ENCODE data around the gene ADGRL2. TPM values are rescaled to one million over a fixed set of nuclear protein-coding genes. Genes with fewer than 3 reads are reported as not detected.

ADGRL2 gene
- total RNA-seq, 1 donor from 2014 or later: 48.9 TPM

DNA sequence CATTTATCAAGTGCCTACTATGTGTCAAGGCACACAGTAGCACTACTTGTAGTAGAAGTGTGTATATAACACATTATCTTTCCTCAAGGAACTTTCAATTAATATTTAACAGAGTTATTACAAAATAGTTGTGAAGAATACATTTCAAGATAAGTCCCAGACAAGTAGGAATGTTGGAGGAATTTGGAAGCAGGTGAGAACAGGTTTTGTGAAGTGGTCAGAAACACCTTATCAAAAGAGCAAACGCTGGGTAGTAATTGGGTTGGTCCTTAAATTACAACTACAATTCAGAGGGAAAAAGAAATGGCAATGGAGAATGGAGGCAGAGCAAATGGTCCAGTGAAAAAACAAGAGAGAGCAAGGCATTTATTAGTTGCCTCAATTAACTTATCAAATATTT, 218.8 kb downstream of the ADGRL2 start:
- TF ChIP-seq CTCF (IDR thresholded peaks at IDR 0.05): no peak
- intact Hi-C loops (cut with DNase I): no loop called here
- Histone ChIP-seq H3K4me1 (no peaks in the 10 kb centered on the region), H3K27me3 (no peaks in the 10 kb centered on the region), H3K9me3 (no peaks in the 10 kb centered on the region), H3K4me3 (no peak overlapping the region), H3K27ac (no peak overlapping the region), H3K36me3 (no peaks in the 10 kb centered on the region)
- no peak for DNase-seq (ENCODE audit: low spot score in 2 of 2)

DNA sequence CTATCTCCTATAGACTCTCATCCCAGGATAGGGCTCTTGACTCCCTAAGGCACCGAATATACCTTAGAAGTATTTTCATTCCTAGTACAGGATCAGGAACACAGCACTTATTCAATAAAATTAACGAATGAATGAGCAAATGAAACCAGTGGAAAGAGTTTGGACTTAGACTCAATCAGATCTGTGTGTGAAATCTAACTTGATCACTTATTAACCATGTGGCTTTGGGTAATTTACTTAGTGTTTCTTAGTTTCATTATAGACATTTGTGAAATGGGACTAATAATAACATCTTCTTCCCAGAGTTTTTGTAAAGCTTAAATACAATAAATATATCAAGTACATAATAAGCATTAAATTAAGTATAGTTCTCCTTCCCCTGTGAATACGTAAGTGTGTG, 230.1 kb downstream of the ADGRL2 start:
- H3K36me3 ChIP-seq: no peaks in the 10 kb centered on the region
- no peaks in the 10 kb centered on the region for H3K9me3 ChIP-seq
- TF ChIP-seq CTCF (IDR thresholded peaks at IDR 0.05): no peak
- no peaks in the 10 kb centered on the region for H3K27me3 ChIP-seq
- H3K4me3 ChIP-seq: no peak overlapping the region
- H3K27ac ChIP-seq: no peak overlapping the region
- intact Hi-C loops (cut with DNase I): no loop called here
- DNase-seq (ENCODE audit: low spot score in 2 of 2): no peak
- H3K4me1 ChIP-seq: no peaks in the 10 kb centered on the region

- no peak for TF ChIP-seq CTCF (IDR thresholded peaks at IDR 0.05)
- H3K4me3 ChIP-seq: no peak overlapping the region
- DNase-seq (ENCODE audit: low spot score in 2 of 2): no peak
- no peaks in the 10 kb centered on the region for H3K27me3 ChIP-seq
- no peaks in the 10 kb centered on the region for H3K36me3 ChIP-seq
- no peaks in the 10 kb centered on the region for H3K9me3 ChIP-seq
- intact Hi-C loops (cut with DNase I): no loop called here
- H3K4me1 ChIP-seq: no peaks in the 10 kb centered on the region
- no peak overlapping the region for H3K27ac ChIP-seq
Measured at GRCh38 chr1:82032068-82032467, 231.3 kb downstream of the ADGRL2 start.

- H3K4me3 ChIP-seq: no peak overlapping the region
- H3K36me3 ChIP-seq: no peaks in the 10 kb centered on the region
- no peaks in the 10 kb centered on the region for H3K27me3 ChIP-seq
- intact Hi-C loops (cut with DNase I): no loop called here
- H3K9me3 ChIP-seq: no peaks in the 10 kb centered on the region
- no peak for DNase-seq (ENCODE audit: low spot score in 2 of 2)
- no peak for TF ChIP-seq CTCF (IDR thresholded peaks at IDR 0.05)
- no peaks in the 10 kb centered on the region for H3K4me1 ChIP-seq
- no peak overlapping the region for H3K27ac ChIP-seq
Measured at GRCh38 chr1:82034812-82035211, 234.1 kb downstream of the ADGRL2 start.

All from ascending aorta (tissue), 2 donors.